ENCODE data around the gene CAAP1. TPM values are rescaled to one million over a fixed set of nuclear protein-coding genes. Genes with fewer than 3 reads are reported as not detected.

CAAP1 gene
- total and polyA plus RNA-seq, 9 donors, result 6.7 to 15.0 (median 10.5) TPM

DNA sequence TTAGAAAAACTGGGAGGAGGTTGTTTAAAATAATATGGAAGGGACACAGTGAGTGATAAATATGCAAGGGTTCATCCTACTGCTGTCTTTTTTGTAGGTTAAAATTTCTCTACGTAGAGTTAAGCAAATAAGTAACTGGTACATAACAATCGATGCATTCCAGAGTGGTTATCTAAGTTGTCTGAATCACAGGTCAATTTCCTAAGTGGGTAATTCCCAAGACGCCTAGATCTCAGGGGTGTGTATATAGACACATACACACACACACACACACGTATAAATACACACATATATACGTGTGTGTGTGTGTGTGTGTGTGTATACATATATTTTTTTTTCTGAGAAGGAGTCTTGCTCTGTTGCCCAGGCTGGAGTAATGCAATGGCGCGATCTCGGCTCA is 22.3 kb downstream of the CAAP1 start:
- Histone ChIP-seq H3K27ac (no peak overlapping the region), H3K36me3 (no peaks in the 10 kb centered on the region), H3K4me3 (no peak overlapping the region), H3K9me3 (no peaks in the 10 kb centered on the region), H3K4me1 (ENCODE audit: insufficient read depth) (no peaks in the 10 kb centered on the region), H3K27me3 (no peaks in the 10 kb centered on the region)
- DNase-seq, result no peak
- 87 to 90% (median 88%) methylated on average over 8 of the region's 8 CpGs for WGBS, 3 donors
- TF ChIP-seq, protein P1, sequence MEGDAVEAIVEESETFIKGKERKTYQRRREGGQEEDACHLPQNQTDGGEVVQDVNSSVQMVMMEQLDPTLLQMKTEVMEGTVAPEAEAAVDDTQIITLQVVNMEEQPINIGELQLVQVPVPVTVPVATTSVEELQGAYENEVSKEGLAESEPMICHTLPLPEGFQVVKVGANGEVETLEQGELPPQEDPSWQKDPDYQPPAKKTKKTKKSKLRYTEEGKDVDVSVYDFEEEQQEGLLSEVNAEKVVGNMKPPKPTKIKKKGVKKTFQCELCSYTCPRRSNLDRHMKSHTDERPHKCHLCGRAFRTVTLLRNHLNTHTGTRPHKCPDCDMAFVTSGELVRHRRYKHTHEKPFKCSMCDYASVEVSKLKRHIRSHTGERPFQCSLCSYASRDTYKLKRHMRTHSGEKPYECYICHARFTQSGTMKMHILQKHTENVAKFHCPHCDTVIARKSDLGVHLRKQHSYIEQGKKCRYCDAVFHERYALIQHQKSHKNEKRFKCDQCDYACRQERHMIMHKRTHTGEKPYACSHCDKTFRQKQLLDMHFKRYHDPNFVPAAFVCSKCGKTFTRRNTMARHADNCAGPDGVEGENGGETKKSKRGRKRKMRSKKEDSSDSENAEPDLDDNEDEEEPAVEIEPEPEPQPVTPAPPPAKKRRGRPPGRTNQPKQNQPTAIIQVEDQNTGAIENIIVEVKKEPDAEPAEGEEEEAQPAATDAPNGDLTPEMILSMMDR (IDR thresholded peaks at IDR 0.05), result no peak
- TF ChIP-seq POLR2A (IDR thresholded peaks at IDR 0.05), result no peak
- TF ChIP-seq EP300 (IDR thresholded peaks at IDR 0.05), result no peak
- intact Hi-C loops (cut with DNase I), result no loop called here

GRCh38 chr9:26863074-26863473 is 29.5 kb downstream of the CAAP1 start:
- WGBS, 3 donors, result 12 to 27% (median 13%) methylated on average over 1 of the region's 1 CpG
- no peaks in the 10 kb centered on the region for H3K36me3 ChIP-seq
- no peak overlapping the region for H3K4me3 ChIP-seq
- H3K27ac ChIP-seq, result no peak overlapping the region
- intact Hi-C loops (cut with DNase I), result no loop called here
- no peak for DNase-seq
- H3K27me3 ChIP-seq, result no peaks in the 10 kb centered on the region
- TF ChIP-seq, protein P1 (IDR thresholded peaks at IDR 0.05), result no peak
- TF ChIP-seq POLR2A (IDR thresholded peaks at IDR 0.05), result no peak
- no peak for TF ChIP-seq EP300 (IDR thresholded peaks at IDR 0.05)
- no peaks in the 10 kb centered on the region for H3K4me1 ChIP-seq (ENCODE audit: insufficient read depth)
- H3K9me3 ChIP-seq, result no peaks in the 10 kb centered on the region

DNA sequence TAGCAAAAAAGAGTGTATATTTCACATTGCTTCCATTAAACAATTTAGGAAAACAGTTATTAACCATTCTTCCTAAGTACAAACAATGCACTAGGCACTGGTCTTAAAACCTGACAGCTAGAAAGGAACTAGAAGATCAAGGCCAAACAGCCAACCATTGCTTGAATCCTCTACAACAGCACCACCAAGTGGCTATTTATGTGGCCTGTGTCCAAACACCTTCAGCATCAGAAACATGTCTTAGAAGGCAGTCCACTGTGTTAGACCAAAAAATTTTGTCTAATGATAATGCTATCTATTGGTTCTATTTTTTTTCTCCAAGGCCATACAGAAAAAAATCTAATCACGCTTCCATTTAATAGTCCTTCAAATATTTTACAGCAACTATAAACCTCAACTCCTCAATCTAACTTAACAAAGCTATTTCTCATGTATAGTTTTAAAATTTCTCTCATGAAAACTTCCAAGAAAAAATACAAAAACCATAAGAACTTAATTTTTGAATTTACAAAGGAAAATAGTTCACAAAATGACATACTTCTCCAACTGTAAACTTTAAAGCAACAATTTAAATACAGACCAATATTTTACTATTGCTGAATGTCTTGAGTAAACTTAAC is 36.1 kb downstream of the CAAP1 start:
- Histone ChIP-seq H3K4me3 (no peak overlapping the region), H3K27me3 (no peaks in the 10 kb centered on the region), H3K27ac (no peak overlapping the region), H3K9me3 (no peaks in the 10 kb centered on the region), H3K4me1 (ENCODE audit: insufficient read depth) (no peaks in the 10 kb centered on the region), H3K36me3 (no peaks in the 10 kb centered on the region)
- TF ChIP-seq EP300 (IDR thresholded peaks at IDR 0.05), result no peak
- no peak for TF ChIP-seq POLR2A (IDR thresholded peaks at IDR 0.05)
- TF ChIP-seq, protein P1 (IDR thresholded peaks at IDR 0.05), result peak in 1 of 3 donors; percentile 10
- intact Hi-C loops (cut with DNase I), result loop anchor here in 1 of 4 donors (10.0 kb wide), 1 partner anchor 112 kb away; no protein-coding TSS in a partner anchor
- no peak for DNase-seq
- 78 to 83% (median 79%) methylated on average over 1 of the region's 1 CpG for WGBS, 3 donors

DNA sequence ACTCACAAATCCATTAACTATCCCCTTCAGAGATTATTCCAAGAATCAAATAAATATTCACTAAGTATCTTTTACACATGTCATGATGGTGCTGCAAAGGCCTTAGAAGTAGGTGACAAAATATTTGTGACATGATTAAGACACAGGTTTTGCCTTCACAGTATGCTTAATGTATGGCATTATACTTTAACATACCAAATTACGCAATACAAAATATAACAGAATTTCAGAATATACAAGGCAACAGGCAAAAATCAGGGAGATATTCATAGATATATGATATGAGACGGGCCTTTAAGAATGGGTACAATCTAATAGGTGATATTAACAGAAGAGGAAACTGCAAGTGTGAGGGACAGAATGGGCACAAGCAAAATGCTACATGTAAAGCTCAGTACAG is 41.6 kb downstream of the CAAP1 start:
- Histone ChIP-seq H3K36me3 (no peaks in the 10 kb centered on the region), H3K4me3 (no peak overlapping the region), H3K27me3 (no peaks in the 10 kb centered on the region), H3K27ac (no peak overlapping the region), H3K9me3 (no peaks in the 10 kb centered on the region), H3K4me1 (ENCODE audit: insufficient read depth) (no peaks in the 10 kb centered on the region)
- 66 to 100% (median 99%) methylated on average over 2 of the region's 2 CpGs for WGBS, 3 donors
- no peak for DNase-seq
- intact Hi-C loops (cut with DNase I), result loop anchor here in 1 of 4 donors (10.0 kb wide), 1 partner anchor 106 kb away; no protein-coding TSS in a partner anchor
- no peak for TF ChIP-seq EP300 (IDR thresholded peaks at IDR 0.05)
- TF ChIP-seq, protein P1 (IDR thresholded peaks at IDR 0.05), result no peak
- no peak for TF ChIP-seq POLR2A (IDR thresholded peaks at IDR 0.05)
